GM12892 (cell line): ENCODE results near the gene KMT5B.

ENCODE experiments used
- POLR2A ChIP-seq: IDR thresholded peaks from 2 replicates; pipeline ENCODE4 v1.6.1; 2011; ENCODE audit warnings: low read depth, low read length, control low read depth
- TAF1 ChIP-seq: IDR thresholded peaks from 2 replicates; pipeline ENCODE4 v1.6.1; 2011; ENCODE audit warnings: low read depth, mild to moderate bottlenecking, control low read depth, low read length, borderline replicate concordance

- TF ChIP-seq POLR2A: no peak
- TF ChIP-seq TAF1: no peak
These were observed 90.1 kb downstream of the KMT5B start for GRCh38 chr11:68122936-68123539.
